Activated T-cell treated with anti-CD3 and anti-CD28 coated beads, Interleukin-2, amount 50 U/mL, for 24 hours (primary cell): ENCODE results near the gene MINDY3.
"Not testable (repeated sequence)": the region's sequence is repeated elsewhere in the genome, so short reads cannot be mapped to it uniquely, and the experiment has no call there.

ENCODE experiments used
- DNase-seq: peaks from one replicate; pipeline ENCODE4 v3.0.0-alpha.2; 2020
- H3K27ac Mint-ChIP-seq: 2 replicates; pipeline ENCODE4 v1.8.0; 2020; ENCODE audit warnings: mild to moderate bottlenecking, mixed read lengths
- H3K27me3 Mint-ChIP-seq: 2 replicates; pipeline ENCODE4 v1.8.0; 2020; ENCODE audit warnings: mixed read lengths
- H3K36me3 Mint-ChIP-seq: 2 replicates; pipeline ENCODE4 v1.8.0; 2020; ENCODE audit warnings: low read depth, mixed read lengths
- H3K4me1 Mint-ChIP-seq: 2 replicates; pipeline ENCODE4 v1.8.0; 2020; ENCODE audit warnings: low read depth, mixed read lengths
- H3K4me3 Mint-ChIP-seq: 2 replicates; pipeline ENCODE4 v1.8.0; 2020; ENCODE audit warnings: mild to moderate bottlenecking, moderate library complexity, mixed read lengths
- H3K9me3 Mint-ChIP-seq: 2 replicates; pipeline ENCODE4 v1.8.0; 2020; ENCODE audit warnings: mixed read lengths

Gene MINDY3

DNA sequence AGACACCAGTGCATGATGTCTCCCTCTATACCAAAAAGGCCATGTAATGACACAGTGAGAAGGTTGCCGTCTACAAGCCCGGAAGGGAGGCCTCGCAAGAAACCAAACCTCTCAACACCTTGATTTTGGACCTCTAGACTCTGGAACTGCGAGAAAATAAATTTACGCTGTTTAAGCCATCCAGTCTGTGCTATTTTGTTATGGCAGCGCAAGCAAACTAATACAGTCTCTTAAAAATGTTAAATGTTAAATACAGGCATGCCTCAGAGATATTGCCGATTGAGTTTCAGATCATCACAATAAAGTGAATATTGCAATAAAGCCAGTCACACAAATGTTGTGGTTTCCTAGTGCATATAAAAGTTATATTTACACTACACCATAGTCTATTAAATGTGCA lies 5.0 kb upstream of the MINDY3 start:
- H3K36me3 Mint-ChIP-seq = peaks cover 4% of the 10 kb centered on the region
- no peak overlapping the region for H3K4me3 Mint-ChIP-seq
- no peak for DNase-seq
- no peak overlapping the region for H3K27ac Mint-ChIP-seq
- H3K4me1 Mint-ChIP-seq = peaks cover 5% of the 10 kb centered on the region
- peaks cover 51% of the 10 kb centered on the region for H3K27me3 Mint-ChIP-seq
- H3K9me3 Mint-ChIP-seq = no peaks in the 10 kb centered on the region

DNA sequence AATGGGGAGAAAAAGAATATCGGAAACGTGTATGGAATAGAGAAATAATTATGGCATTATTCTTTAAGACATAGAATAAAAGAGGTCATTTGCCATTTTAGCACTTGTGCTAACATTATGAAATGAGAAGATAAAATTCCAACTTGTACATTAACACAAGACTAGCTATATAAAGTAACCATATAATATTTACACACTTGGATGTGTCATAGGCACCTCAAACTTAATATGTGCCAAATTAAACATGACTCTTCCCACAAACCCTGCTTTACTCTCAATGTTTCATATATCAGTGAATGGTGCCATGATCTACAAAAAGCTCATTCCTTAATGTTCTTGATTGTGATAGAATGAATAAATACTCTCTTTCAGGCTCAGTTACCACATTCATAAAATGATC lies 4.1 kb upstream of the MINDY3 start:
- H3K27me3 Mint-ChIP-seq = peaks cover 48% of the 10 kb centered on the region
- peaks cover 13% of the 10 kb centered on the region for H3K36me3 Mint-ChIP-seq
- DNase-seq = no peak
- peaks cover 7% of the 10 kb centered on the region for H3K4me1 Mint-ChIP-seq
- no peak overlapping the region for H3K4me3 Mint-ChIP-seq
- H3K9me3 Mint-ChIP-seq = no peaks in the 10 kb centered on the region
- H3K27ac Mint-ChIP-seq = no peak overlapping the region

DNA sequence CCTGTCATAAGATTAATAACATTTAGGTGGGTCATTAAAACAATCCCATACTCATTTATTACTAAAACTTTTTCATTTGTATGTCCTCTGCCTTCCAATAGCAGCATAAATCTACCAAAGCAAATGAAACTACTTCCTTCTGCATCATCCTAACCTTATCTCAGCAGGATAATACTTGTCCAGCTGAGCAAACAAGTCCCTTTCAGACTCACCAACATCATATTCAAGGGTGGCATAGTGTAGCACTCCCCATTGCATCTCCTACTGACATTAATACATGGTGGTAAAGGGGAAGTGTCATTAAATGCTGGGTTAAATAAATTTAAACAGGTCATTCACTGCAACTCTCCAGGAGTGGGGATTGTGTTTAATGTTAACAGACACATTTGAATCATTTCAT lies 3.4 kb upstream of the MINDY3 start:
- Mint-ChIP-seq H3K9me3 (no peaks in the 10 kb centered on the region), H3K36me3 (peaks cover 17% of the 10 kb centered on the region), H3K4me3 (no peak overlapping the region), H3K4me1 (peaks cover 11% of the 10 kb centered on the region), H3K27ac (no peak overlapping the region), H3K27me3 (peaks cover 48% of the 10 kb centered on the region)
- DNase-seq = no peak

- DNase-seq = no peak
- no peak overlapping the region for H3K27ac Mint-ChIP-seq
- no peaks in the 10 kb centered on the region for H3K9me3 Mint-ChIP-seq
- H3K4me1 Mint-ChIP-seq = peaks cover 15% of the 10 kb centered on the region
- peaks cover 19% of the 10 kb centered on the region for H3K36me3 Mint-ChIP-seq
- peaks cover 45% of the 10 kb centered on the region for H3K27me3 Mint-ChIP-seq
- no peak overlapping the region for H3K4me3 Mint-ChIP-seq
These were observed 3.0 kb upstream of the MINDY3 start for GRCh38 chr10:15863323-15863722.

GRCh38 chr10:15860692-15861201 lies 440 bp upstream of the MINDY3 start:
- peaks cover 28% of the 10 kb centered on the region for H3K36me3 Mint-ChIP-seq
- H3K4me1 Mint-ChIP-seq = peaks cover 34% of the 10 kb centered on the region
- no peak for DNase-seq
- H3K9me3 Mint-ChIP-seq = no peaks in the 10 kb centered on the region
- peak overlapping the region; percentile 96 for H3K27ac Mint-ChIP-seq
- peak overlapping the region; percentile 100 for H3K4me3 Mint-ChIP-seq
- H3K27me3 Mint-ChIP-seq = peaks cover 22% of the 10 kb centered on the region

GRCh38 chr10:15859509-15859905 lies 800 bp downstream of the MINDY3 start:
- DNase-seq = no peak
- H3K36me3 Mint-ChIP-seq = peaks cover 38% of the 10 kb centered on the region

DNA sequence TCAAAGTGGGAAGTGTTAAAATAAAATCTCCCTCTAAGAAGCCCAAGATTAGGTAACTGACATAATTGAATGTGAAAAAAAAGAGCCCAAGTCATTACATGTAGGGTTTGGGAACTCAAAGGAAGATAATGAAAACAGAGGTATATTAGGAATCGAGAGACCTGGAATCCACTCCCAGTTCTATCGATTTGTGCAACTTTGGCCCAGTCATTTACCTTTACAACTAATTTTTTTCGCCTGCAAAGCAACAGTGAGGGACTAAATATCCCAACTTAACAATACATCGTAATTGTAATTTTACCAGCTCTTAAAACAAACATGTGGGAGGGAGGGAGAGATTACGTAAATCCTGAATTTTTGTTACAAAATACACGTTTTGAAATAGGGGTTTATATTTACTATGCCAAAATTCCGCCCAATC lies 1.4 kb downstream of the MINDY3 start:
- no peaks in the 10 kb centered on the region for H3K9me3 Mint-ChIP-seq
- H3K27me3 Mint-ChIP-seq = peaks cover 4% of the 10 kb centered on the region
- H3K27ac Mint-ChIP-seq = no peak overlapping the region

More at GRCh38 chr10:15859509-15859905, 800 bp downstream of the MINDY3 start:
- Mint-ChIP-seq H3K9me3 (no peaks in the 10 kb centered on the region), H3K27ac (peak overlapping the region; percentile 96), H3K4me3 (peak overlapping the region; percentile 100), H3K4me1 (peaks cover 44% of the 10 kb centered on the region), H3K27me3 (peaks cover 10% of the 10 kb centered on the region)

GRCh38 chr10:15857107-15857575 lies 3.2 kb downstream of the MINDY3 start:
- H3K9me3 Mint-ChIP-seq = peaks cover 1% of the 10 kb centered on the region
- no peak for DNase-seq
- peaks cover 58% of the 10 kb centered on the region for H3K4me1 Mint-ChIP-seq
- H3K4me3 Mint-ChIP-seq = no peak overlapping the region
- H3K36me3 Mint-ChIP-seq = peaks cover 61% of the 10 kb centered on the region
- H3K27ac Mint-ChIP-seq = no peak overlapping the region
- no peaks in the 10 kb centered on the region for H3K27me3 Mint-ChIP-seq

More for the DNA sequence above, 1.4 kb downstream of the MINDY3 start:
- DNase-seq = no peak
- H3K4me1 Mint-ChIP-seq = peaks cover 49% of the 10 kb centered on the region
- peak overlapping the region; percentile 100 for H3K4me3 Mint-ChIP-seq
- peaks cover 45% of the 10 kb centered on the region for H3K36me3 Mint-ChIP-seq

GRCh38 chr10:15856328-15857015 lies 3.8 kb downstream of the MINDY3 start:
- DNase-seq = no peak
- H3K4me1 Mint-ChIP-seq = peaks cover 62% of the 10 kb centered on the region
- no peaks in the 10 kb centered on the region for H3K27me3 Mint-ChIP-seq
- no peak overlapping the region for H3K4me3 Mint-ChIP-seq
- peaks cover 68% of the 10 kb centered on the region for H3K36me3 Mint-ChIP-seq
- no peak overlapping the region for H3K27ac Mint-ChIP-seq
- peaks cover 8% of the 10 kb centered on the region for H3K9me3 Mint-ChIP-seq

DNA sequence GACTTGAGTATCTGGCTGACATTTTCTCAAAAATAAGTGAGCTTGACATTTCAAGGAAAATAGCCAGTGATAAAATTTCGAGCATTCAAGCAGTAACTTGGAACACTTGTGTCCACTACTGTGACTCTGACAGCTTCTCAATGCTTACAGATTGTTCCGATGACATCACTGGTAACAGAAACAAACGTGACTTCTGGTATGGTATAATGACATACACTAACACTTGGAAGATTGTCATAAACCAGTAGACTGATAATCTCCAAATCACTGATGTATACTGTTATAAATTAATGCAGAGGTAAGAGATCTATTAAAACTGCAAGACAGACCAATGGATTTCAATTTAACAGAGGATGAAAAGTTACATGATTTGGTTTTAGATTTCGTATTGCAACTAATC lies 6.5 kb downstream of the MINDY3 start:
- peaks cover 69% of the 10 kb centered on the region for H3K4me1 Mint-ChIP-seq
- no peak overlapping the region for H3K27ac Mint-ChIP-seq
- no peaks in the 10 kb centered on the region for H3K27me3 Mint-ChIP-seq
- H3K9me3 Mint-ChIP-seq = peaks cover 17% of the 10 kb centered on the region
- peaks cover 77% of the 10 kb centered on the region for H3K36me3 Mint-ChIP-seq
- no peak for DNase-seq
- no peak overlapping the region for H3K4me3 Mint-ChIP-seq

- Mint-ChIP-seq H3K4me1 (peaks cover 56% of the 10 kb centered on the region), H3K27ac (no peak overlapping the region), H3K4me3 (no peak overlapping the region), H3K27me3 (no peaks in the 10 kb centered on the region), H3K9me3 (peaks cover 17% of the 10 kb centered on the region), H3K36me3 (peaks cover 83% of the 10 kb centered on the region)
- no peak for DNase-seq
These were observed 8.2 kb downstream of the MINDY3 start for GRCh38 chr10:15852111-15852557.

- H3K9me3 Mint-ChIP-seq = peaks cover 17% of the 10 kb centered on the region
- H3K36me3 Mint-ChIP-seq = peaks cover 80% of the 10 kb centered on the region
- not testable (repeated sequence) for H3K27me3 Mint-ChIP-seq, H3K27ac Mint-ChIP-seq, DNase-seq, H3K4me3 Mint-ChIP-seq
- peaks cover 47% of the 10 kb centered on the region for H3K4me1 Mint-ChIP-seq
These were observed 9.8 kb downstream of the MINDY3 start for GRCh38 chr10:15850337-15850978.

DNA sequence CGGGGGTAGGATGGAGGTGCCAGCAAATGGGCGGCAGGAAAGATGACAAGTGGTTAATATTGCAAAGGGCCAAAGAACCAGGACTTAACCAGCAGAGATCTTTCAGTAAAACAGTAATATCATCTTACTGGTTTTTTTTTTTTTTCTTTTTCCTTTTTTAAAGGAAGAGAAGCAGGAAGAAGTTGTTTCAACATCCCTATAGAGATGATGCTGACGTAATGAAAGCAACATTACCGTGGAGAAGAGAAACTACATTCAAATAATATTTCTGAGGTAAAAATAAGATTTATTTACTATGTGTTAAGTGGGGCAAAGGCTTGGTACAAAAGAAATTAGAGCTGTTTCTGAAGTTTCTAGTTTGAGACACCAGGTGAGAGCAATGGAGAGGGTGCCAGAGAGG lies 11.0 kb downstream of the MINDY3 start:
- no peak for DNase-seq
- Mint-ChIP-seq H3K36me3 (peaks cover 68% of the 10 kb centered on the region), H3K27me3 (no peaks in the 10 kb centered on the region), H3K27ac (no peak overlapping the region), H3K4me3 (no peak overlapping the region), H3K9me3 (peaks cover 17% of the 10 kb centered on the region), H3K4me1 (peaks cover 43% of the 10 kb centered on the region)

- Mint-ChIP-seq H3K36me3 (peaks cover 67% of the 10 kb centered on the region), H3K27ac (no peak overlapping the region), H3K4me3 (no peak overlapping the region), H3K4me1 (peaks cover 50% of the 10 kb centered on the region), H3K27me3 (no peaks in the 10 kb centered on the region), H3K9me3 (peaks cover 17% of the 10 kb centered on the region)
- DNase-seq = no peak
These were observed 12.8 kb downstream of the MINDY3 start for GRCh38 chr10:15847481-15847880.

GRCh38 chr10:15844517-15844916 lies 15.8 kb downstream of the MINDY3 start:
- H3K4me3 Mint-ChIP-seq = no peak overlapping the region
- no peaks in the 10 kb centered on the region for H3K9me3 Mint-ChIP-seq
- H3K36me3 Mint-ChIP-seq = peaks cover 56% of the 10 kb centered on the region
- no peak overlapping the region for H3K27ac Mint-ChIP-seq
- H3K4me1 Mint-ChIP-seq = peaks cover 40% of the 10 kb centered on the region
- DNase-seq = no peak
- no peaks in the 10 kb centered on the region for H3K27me3 Mint-ChIP-seq
